ENCODE results near the gene SDK2. TPM values are rescaled to one million over a fixed set of nuclear protein-coding genes. Genes with fewer than 3 reads are reported as not detected.

The SDK2 gene
- total RNA-seq, 4 donors from 2014 or later, result 1.5 to 7.0 (median 3.7) TPM

GRCh38 chr17:73645050-73645871, 1.0 kb upstream of the SDK2 start:
- no peaks in the 10 kb centered on the region for H3K27me3 ChIP-seq
- intact Hi-C loops (cut with DNase I), result no loop called here

DNA sequence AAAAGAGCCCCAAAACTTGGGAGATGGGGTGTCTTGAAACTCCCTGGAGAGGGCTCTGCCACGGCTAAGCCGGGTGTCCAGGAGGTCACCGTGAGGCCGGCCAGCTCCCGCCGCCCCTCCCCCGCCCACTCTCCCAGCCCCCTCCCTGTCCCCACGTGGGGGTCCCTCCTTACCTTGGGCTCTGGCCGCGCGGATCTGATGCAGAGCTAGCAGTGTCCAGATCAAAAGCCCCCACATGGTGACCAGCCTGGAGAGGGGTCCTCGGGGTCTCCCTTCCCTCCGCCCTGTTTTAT, 447 bp downstream of the SDK2 start:
- 0 to 17% methylated on average over 1 to 4 of the region's 13 CpGs for WGBS, 2 donors
- TF ChIP-seq, protein P1, sequence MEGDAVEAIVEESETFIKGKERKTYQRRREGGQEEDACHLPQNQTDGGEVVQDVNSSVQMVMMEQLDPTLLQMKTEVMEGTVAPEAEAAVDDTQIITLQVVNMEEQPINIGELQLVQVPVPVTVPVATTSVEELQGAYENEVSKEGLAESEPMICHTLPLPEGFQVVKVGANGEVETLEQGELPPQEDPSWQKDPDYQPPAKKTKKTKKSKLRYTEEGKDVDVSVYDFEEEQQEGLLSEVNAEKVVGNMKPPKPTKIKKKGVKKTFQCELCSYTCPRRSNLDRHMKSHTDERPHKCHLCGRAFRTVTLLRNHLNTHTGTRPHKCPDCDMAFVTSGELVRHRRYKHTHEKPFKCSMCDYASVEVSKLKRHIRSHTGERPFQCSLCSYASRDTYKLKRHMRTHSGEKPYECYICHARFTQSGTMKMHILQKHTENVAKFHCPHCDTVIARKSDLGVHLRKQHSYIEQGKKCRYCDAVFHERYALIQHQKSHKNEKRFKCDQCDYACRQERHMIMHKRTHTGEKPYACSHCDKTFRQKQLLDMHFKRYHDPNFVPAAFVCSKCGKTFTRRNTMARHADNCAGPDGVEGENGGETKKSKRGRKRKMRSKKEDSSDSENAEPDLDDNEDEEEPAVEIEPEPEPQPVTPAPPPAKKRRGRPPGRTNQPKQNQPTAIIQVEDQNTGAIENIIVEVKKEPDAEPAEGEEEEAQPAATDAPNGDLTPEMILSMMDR (IDR thresholded peaks at IDR 0.05), result no peak
- no peak for TF ChIP-seq POLR2A (IDR thresholded peaks at IDR 0.05)
- no peak for DNase-seq
- H3K36me3 ChIP-seq, result no peaks in the 10 kb centered on the region
- intact Hi-C loops (cut with DNase I), result no loop called here
- H3K27ac ChIP-seq, result no peak overlapping the region
- no peaks in the 10 kb centered on the region for H3K27me3 ChIP-seq
- H3K4me1 ChIP-seq, result peaks cover 9 to 17% of the 10 kb centered on the region in 2 donors
- H3K4me3 ChIP-seq (replicated peaks in 1 of 3), result peak overlapping the region in 1 of 3 donors; percentile 46
- H3K9me3 ChIP-seq, result no peaks in the 10 kb centered on the region

More at GRCh38 chr17:73645050-73645871, 1.0 kb upstream of the SDK2 start:
- DNase-seq, result peak; percentile 56 to 74
- Histone ChIP-seq H3K4me1 (peaks cover 9 to 17% of the 10 kb centered on the region in 2 donors), H3K4me3 (replicated peaks in 1 of 3) (peak overlapping the region in 1 of 3 donors; percentile 46), H3K36me3 (no peaks in the 10 kb centered on the region), H3K9me3 (no peaks in the 10 kb centered on the region), H3K27ac (no peak overlapping the region)
- WGBS, 2 donors, result 4 to 34% methylated on average over 11 to 36 of the region's 90 CpGs
- peak in 1 of 2 donors; percentile 35 for TF ChIP-seq POLR2A (IDR thresholded peaks at IDR 0.05)
- TF ChIP-seq, protein P1 (IDR thresholded peaks at IDR 0.05), result peak in 1 of 6 experiments; percentile 32

- peak overlapping the region in 2 of 3 donors; percentile 35 to 46 for H3K4me3 ChIP-seq (replicated peaks in 1 of 3)
- H3K36me3 ChIP-seq, result no peaks in the 10 kb centered on the region
- H3K27ac ChIP-seq, result no peak overlapping the region
- H3K9me3 ChIP-seq, result no peaks in the 10 kb centered on the region
- H3K27me3 ChIP-seq, result no peaks in the 10 kb centered on the region
- DNase-seq, result peak; percentile 27 to 52
- no peak for TF ChIP-seq POLR2A (IDR thresholded peaks at IDR 0.05)
- TF ChIP-seq, protein P1 (IDR thresholded peaks at IDR 0.05), result peak in 2 of 6 experiments; percentile 19 to 22
- 1 to 4% methylated on average over 9 to 20 of the region's 68 CpGs for WGBS, 2 donors
- intact Hi-C loops (cut with DNase I), result no loop called here
- H3K4me1 ChIP-seq, result peaks cover 9 to 17% of the 10 kb centered on the region in 2 donors
Observed at GRCh38 chr17:73643001-73643851, 1.0 kb downstream of the SDK2 start.

GRCh38 chr17:73642659-73643000, 1.6 kb downstream of the SDK2 start:
- WGBS, 2 donors, result 23 to 32% methylated on average over 10 to 11 of the region's 11 CpGs
- Histone ChIP-seq H3K4me1 (peaks cover 9 to 17% of the 10 kb centered on the region in 2 donors), H3K9me3 (no peaks in the 10 kb centered on the region), H3K27me3 (no peaks in the 10 kb centered on the region), H3K36me3 (no peaks in the 10 kb centered on the region), H3K4me3 (replicated peaks in 1 of 3) (peak overlapping the region in 1 of 3 donors; percentile 46), H3K27ac (no peak overlapping the region)
- intact Hi-C loops (cut with DNase I), result no loop called here
- TF ChIP-seq POLR2A (IDR thresholded peaks at IDR 0.05), result no peak
- TF ChIP-seq, protein P1 (IDR thresholded peaks at IDR 0.05), result no peak
- DNase-seq, result no peak

Measured in thyroid gland (tissue), 4 donors.